Neuron (in vitro differentiated cells): ENCODE data around the gene IRF4.
"Not testable (repeated sequence)": the region's sequence is repeated elsewhere in the genome, so short reads cannot be mapped to it uniquely, and the experiment has no call there.

Experiments used
- H2AFZ ChIP-seq: one replicate; pipeline ENCODE4 v1.6.1; 2013; ENCODE audit warnings: low read depth, mild to moderate bottlenecking, inconsistent platforms, low read length, moderate library complexity
- H3K27me3 ChIP-seq: one replicate; pipeline ENCODE4 v1.6.1; 2013; ENCODE audit warnings: low read length; ENCODE audit not compliant: insufficient read depth
- H3K36me3 ChIP-seq: one replicate; pipeline ENCODE4 v1.6.1; 2013; ENCODE audit warnings: low read length; ENCODE audit not compliant: insufficient read depth
- H3K4me1 ChIP-seq: one replicate; pipeline ENCODE4 v1.6.1; 2013; ENCODE audit warnings: low read length; ENCODE audit not compliant: insufficient read depth
- H3K4me3 ChIP-seq: 2 replicates; pipeline ENCODE4 v1.5.1; 2013; ENCODE audit warnings: mild to moderate bottlenecking, low read length, moderate library complexity
- H3K9me3 ChIP-seq: one replicate; pipeline ENCODE4 v1.6.1; 2013; ENCODE audit warnings: low read length

IRF4 gene

DNA sequence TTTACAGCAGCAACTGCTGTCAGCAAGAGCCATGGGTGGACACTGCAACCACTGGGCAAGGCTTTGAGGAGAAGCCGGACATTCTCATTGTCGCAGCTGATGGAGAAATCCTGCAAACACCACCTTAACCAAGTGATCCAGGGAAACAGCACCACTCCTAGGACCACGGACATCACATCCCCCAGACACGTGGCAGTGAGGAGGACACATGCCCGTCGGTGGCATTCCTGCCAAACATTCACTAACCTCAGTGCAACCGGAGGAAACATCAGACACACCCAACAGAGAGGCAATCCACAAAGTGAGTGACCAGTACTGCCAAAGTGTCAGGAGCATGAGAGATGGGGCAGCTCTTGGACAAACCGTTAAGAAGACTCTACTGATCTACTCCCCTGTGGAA is 16.6 kb upstream of the IRF4 start:
- H3K4me3 ChIP-seq: no peak overlapping the region
- no peak overlapping the region for H2AFZ ChIP-seq
- peaks cover 8% of the 10 kb centered on the region for H3K27me3 ChIP-seq
- no peaks in the 10 kb centered on the region for H3K9me3 ChIP-seq
- H3K36me3 ChIP-seq: no peaks in the 10 kb centered on the region
- H3K4me1 ChIP-seq: no peaks in the 10 kb centered on the region

- Histone ChIP-seq H3K9me3 (no peaks in the 10 kb centered on the region), H3K27me3 (peaks cover 19% of the 10 kb centered on the region), H3K4me3 (no peak overlapping the region), H3K36me3 (no peaks in the 10 kb centered on the region), H3K4me1 (no peaks in the 10 kb centered on the region), H2AFZ (no peak overlapping the region)
Observed at GRCh38 chr6:376827-377640, 14.5 kb upstream of the IRF4 start.

- H3K27me3 ChIP-seq: peaks cover 22% of the 10 kb centered on the region
- not testable (repeated sequence) for H3K9me3 ChIP-seq, H3K4me1 ChIP-seq, H3K4me3 ChIP-seq, H2AFZ ChIP-seq, H3K36me3 ChIP-seq
Observed at GRCh38 chr6:377641-378020, 13.9 kb upstream of the IRF4 start.

DNA sequence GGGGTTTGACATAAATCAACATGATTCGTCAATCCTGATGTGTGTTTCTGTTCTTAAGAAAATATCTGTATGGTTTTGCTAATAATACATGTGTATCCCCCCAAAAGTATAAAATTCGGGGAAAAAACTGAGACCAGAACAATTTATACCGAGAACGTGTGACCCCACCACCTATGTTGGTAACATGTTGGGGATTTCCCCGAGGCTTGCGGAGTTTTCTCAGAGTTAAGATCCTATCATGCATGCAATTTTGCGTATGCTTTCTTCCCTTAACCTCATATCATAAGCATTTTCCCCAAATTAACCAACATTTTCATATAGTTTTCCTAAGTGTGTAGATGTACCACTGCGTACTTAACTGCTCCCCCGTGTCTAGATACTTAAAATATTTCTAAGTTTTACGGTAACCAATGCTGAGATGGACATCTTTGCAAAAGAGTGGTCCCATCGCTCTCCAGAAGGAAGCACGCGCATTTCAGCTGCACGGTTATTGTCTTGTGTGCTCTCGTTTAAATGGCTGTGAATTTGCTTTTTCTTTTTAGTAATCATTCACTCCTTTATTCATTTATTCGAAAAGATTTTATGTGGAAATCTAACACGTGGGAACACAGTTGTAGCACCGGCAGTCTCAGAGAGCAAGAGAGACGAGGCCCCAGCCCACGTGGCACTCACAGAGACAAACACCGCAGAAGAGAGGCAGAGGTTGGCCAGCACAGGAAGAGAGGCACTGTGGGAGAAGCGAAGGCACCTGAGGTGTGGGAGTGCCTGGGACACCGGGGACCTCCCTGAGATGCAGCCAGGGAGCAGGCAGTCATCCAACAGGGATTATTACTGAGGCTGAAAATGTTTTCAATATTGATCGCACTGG is 13.2 kb upstream of the IRF4 start:
- Histone ChIP-seq H2AFZ (no peak overlapping the region), H3K36me3 (no peaks in the 10 kb centered on the region), H3K9me3 (no peaks in the 10 kb centered on the region), H3K4me1 (no peaks in the 10 kb centered on the region), H3K27me3 (peaks cover 22% of the 10 kb centered on the region), H3K4me3 (no peak overlapping the region)

- Histone ChIP-seq H3K27me3 (peaks cover 27% of the 10 kb centered on the region), H3K36me3 (no peaks in the 10 kb centered on the region), H3K4me3 (no peak overlapping the region), H3K4me1 (no peaks in the 10 kb centered on the region), H3K9me3 (no peaks in the 10 kb centered on the region), H2AFZ (no peak overlapping the region)
Observed at GRCh38 chr6:378958-379409, 12.6 kb upstream of the IRF4 start.

- Histone ChIP-seq H3K4me1 (no peaks in the 10 kb centered on the region), H2AFZ (no peak overlapping the region), H3K27me3 (peaks cover 32% of the 10 kb centered on the region), H3K9me3 (no peaks in the 10 kb centered on the region), H3K36me3 (no peaks in the 10 kb centered on the region), H3K4me3 (no peak overlapping the region)
Observed at GRCh38 chr6:379410-380181, 12.0 kb upstream of the IRF4 start.

GRCh38 chr6:380234-381218 is 11.0 kb upstream of the IRF4 start:
- Histone ChIP-seq H3K27me3 (peaks cover 33% of the 10 kb centered on the region), H3K4me1 (no peaks in the 10 kb centered on the region), H3K4me3 (no peak overlapping the region), H2AFZ (no peak overlapping the region), H3K36me3 (no peaks in the 10 kb centered on the region), H3K9me3 (no peaks in the 10 kb centered on the region)

DNA sequence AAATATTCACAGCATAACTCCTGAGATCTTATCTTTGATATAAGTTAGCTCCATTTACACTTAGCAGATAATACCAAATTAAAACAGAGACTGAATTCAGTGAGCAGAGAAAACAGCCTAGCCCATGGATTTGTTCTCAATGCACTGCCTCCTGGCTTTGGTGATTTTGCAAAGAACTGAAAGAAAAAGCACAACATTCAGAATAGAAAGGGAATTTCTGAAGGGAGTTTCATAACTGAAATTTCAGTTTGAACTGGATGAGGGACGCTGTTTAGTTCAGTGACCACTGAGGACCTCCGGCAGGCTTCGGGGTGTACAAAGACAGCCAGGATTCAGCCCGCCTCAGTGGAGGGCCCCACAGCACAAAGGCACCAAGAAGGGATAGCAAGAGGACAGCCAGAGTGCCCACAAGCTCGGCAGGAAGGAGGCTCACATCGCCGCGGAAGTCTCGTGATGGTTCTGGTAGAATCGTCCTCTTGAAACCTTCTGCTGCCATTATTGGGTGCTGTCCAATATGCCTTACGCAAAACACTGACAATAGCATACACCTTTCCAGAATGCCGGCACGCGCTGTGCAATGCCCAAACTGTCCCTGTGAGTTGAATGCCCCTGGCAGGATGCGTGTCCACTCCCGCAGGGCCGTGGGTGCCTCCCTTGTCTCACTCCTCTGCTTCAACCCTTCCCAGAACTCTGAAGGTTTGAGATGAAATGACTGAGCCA is 9.7 kb upstream of the IRF4 start:
- Histone ChIP-seq H3K36me3 (no peaks in the 10 kb centered on the region), H3K9me3 (no peaks in the 10 kb centered on the region), H3K27me3 (peaks cover 43% of the 10 kb centered on the region), H2AFZ (no peak overlapping the region), H3K4me1 (no peaks in the 10 kb centered on the region), H3K4me3 (no peak overlapping the region)

DNA sequence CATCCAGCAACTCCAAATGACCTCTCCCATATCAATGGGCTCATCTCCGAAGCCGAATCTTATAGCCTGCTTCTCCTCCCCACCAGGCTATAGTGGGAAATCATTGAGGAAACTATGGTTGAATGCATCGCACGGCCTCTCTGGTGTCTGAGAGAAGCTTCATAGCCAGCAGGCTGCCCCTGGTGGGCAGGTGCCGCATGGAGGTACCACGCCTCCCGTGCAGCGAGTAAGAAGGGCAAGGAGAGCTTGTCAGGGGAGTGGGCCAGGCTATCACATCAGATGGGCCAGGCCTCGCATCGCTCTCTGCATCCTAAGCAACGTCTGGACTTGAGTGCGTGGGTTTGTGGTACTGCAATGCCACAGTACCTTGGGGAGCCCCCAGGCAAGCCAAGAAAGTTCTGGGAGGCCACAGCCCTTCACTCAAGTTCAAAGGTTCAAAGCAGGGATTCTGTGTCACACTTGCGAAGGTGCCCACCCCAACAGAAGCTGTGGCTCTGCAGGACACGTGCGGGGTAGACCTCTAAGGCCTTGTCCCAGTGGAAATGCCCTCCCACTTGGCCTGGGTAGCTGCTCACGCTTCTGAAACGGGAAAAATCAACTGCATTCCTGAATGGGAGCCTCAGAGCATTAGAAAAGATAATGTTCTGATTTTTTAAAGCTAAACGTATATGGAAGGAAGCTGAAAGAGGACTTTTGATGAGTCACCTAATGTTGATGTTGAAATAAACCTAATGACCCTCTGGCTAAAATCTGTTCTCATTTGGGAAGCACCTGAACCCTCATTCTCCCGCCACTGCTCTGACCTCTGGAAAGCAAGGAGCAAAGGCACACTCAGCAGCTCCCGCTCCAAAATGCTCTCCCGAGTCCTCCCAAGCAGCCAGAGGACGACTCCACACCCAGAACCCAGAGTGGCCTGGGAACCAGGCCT is 8.4 kb upstream of the IRF4 start:
- H2AFZ ChIP-seq: no peak overlapping the region
- H3K4me1 ChIP-seq: no peaks in the 10 kb centered on the region
- peaks cover 52% of the 10 kb centered on the region for H3K27me3 ChIP-seq
- H3K4me3 ChIP-seq: no peak overlapping the region
- H3K9me3 ChIP-seq: no peaks in the 10 kb centered on the region
- no peaks in the 10 kb centered on the region for H3K36me3 ChIP-seq

- no peaks in the 10 kb centered on the region for H3K4me1 ChIP-seq
- peaks cover 55% of the 10 kb centered on the region for H3K27me3 ChIP-seq
- H3K4me3 ChIP-seq: no peak overlapping the region
- no peaks in the 10 kb centered on the region for H3K36me3 ChIP-seq
- no peak overlapping the region for H2AFZ ChIP-seq
- no peaks in the 10 kb centered on the region for H3K9me3 ChIP-seq
Observed at GRCh38 chr6:383856-384255, 7.7 kb upstream of the IRF4 start.

DNA sequence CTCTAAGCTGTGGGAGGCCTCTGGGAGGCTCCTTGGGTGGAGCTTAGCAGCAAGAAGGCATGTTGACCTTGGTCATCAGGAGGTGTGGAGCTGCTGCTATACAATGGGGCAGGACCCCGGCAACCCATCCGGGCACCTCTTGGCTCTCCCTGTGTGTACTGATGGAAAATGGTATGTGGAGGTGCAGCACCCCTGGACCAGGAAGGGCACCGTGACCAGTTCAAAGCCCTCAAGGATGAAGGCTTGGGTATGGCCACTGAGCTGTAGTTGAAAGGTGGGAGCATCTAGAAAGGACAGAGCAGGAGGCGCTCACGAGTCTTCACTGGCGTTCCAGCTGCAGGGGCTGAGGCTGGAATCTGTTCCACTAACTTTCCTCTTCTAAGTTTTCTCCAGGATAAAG is 6.7 kb upstream of the IRF4 start:
- Histone ChIP-seq H3K9me3 (no peaks in the 10 kb centered on the region), H3K27me3 (peaks cover 62% of the 10 kb centered on the region), H3K4me3 (no peak overlapping the region), H3K36me3 (no peaks in the 10 kb centered on the region), H3K4me1 (no peaks in the 10 kb centered on the region), H2AFZ (no peak overlapping the region)
